T-helper 2 cell treated with Interferon-gamma antibody and Interleukin-4, amounts not matched to agents 5 μg/mL and 100 μg/mL, for 36 hours (primary cell): ENCODE measurements around the gene GATD1.

Source experiments
- DNase-seq: peaks from one replicate; pipeline ENCODE4 v3.0.0; 2021; ENCODE audit warnings: low spot score
- H3K27ac Mint-ChIP-seq: one replicate; pipeline ENCODE4 v1.8.0; 2021; ENCODE audit warnings: mild to moderate bottlenecking, mixed read lengths
- H3K27me3 Mint-ChIP-seq: one replicate; pipeline ENCODE4 v1.8.0; 2021; ENCODE audit warnings: low read depth, mixed read lengths
- H3K36me3 Mint-ChIP-seq: one replicate; pipeline ENCODE4 v1.8.0; 2021; ENCODE audit warnings: low read depth, mixed read lengths
- H3K4me1 Mint-ChIP-seq: one replicate; pipeline ENCODE4 v1.8.0; 2021; ENCODE audit warnings: low read depth, mixed read lengths
- H3K4me3 Mint-ChIP-seq: one replicate; pipeline ENCODE4 v1.8.0; 2022; ENCODE audit warnings: mild to moderate bottlenecking, moderate library complexity, mixed read lengths
- H3K9me3 Mint-ChIP-seq: one replicate; pipeline ENCODE4 v1.8.0; 2021; ENCODE audit warnings: mixed read lengths

The GATD1 gene

GRCh38 chr11:794766-795633 lies 17.7 kb upstream of the GATD1 start:
- no peak overlapping the region for H3K27ac Mint-ChIP-seq
- no peaks in the 10 kb centered on the region for H3K27me3 Mint-ChIP-seq
- H3K9me3 Mint-ChIP-seq: no peaks in the 10 kb centered on the region
- peaks cover 6% of the 10 kb centered on the region for H3K36me3 Mint-ChIP-seq
- H3K4me1 Mint-ChIP-seq: peaks cover 12% of the 10 kb centered on the region
- no peak for DNase-seq
- H3K4me3 Mint-ChIP-seq: peak overlapping the region; percentile 56

- peaks cover 12% of the 10 kb centered on the region for H3K4me1 Mint-ChIP-seq
- no peaks in the 10 kb centered on the region for H3K9me3 Mint-ChIP-seq
- H3K4me3 Mint-ChIP-seq: peak overlapping the region; percentile 45
- peaks cover 6% of the 10 kb centered on the region for H3K36me3 Mint-ChIP-seq
- no peak for DNase-seq
- H3K27ac Mint-ChIP-seq: no peak overlapping the region
- no peaks in the 10 kb centered on the region for H3K27me3 Mint-ChIP-seq
Measured at GRCh38 chr11:794013-794765, 16.9 kb upstream of the GATD1 start.

- H3K4me1 Mint-ChIP-seq: peaks cover 12% of the 10 kb centered on the region
- DNase-seq: no peak
- H3K9me3 Mint-ChIP-seq: no peaks in the 10 kb centered on the region
- no peak overlapping the region for H3K27ac Mint-ChIP-seq
- H3K36me3 Mint-ChIP-seq: peaks cover 6% of the 10 kb centered on the region
- H3K4me3 Mint-ChIP-seq: peak overlapping the region; percentile 42
- no peaks in the 10 kb centered on the region for H3K27me3 Mint-ChIP-seq
Measured at GRCh38 chr11:793556-793955, 16.3 kb upstream of the GATD1 start.

- H3K4me1 Mint-ChIP-seq: peaks cover 12% of the 10 kb centered on the region
Measured at GRCh38 chr11:792873-793272, 15.6 kb upstream of the GATD1 start.

GRCh38 chr11:792535-792821 lies 15.2 kb upstream of the GATD1 start:
- Mint-ChIP-seq H3K27ac (no peak overlapping the region), H3K9me3 (no peaks in the 10 kb centered on the region), H3K4me3 (no peak overlapping the region), H3K4me1 (peaks cover 12% of the 10 kb centered on the region), H3K36me3 (peaks cover 6% of the 10 kb centered on the region), H3K27me3 (no peaks in the 10 kb centered on the region)
- DNase-seq: no peak

More at GRCh38 chr11:792873-793272, 15.6 kb upstream of the GATD1 start:
- Mint-ChIP-seq H3K4me3 (no peak overlapping the region), H3K36me3 (peaks cover 6% of the 10 kb centered on the region), H3K27me3 (no peaks in the 10 kb centered on the region), H3K27ac (no peak overlapping the region), H3K9me3 (no peaks in the 10 kb centered on the region)
- no peak for DNase-seq

- Mint-ChIP-seq H3K27me3 (no peaks in the 10 kb centered on the region), H3K27ac (no peak overlapping the region), H3K9me3 (no peaks in the 10 kb centered on the region), H3K36me3 (peaks cover 6% of the 10 kb centered on the region), H3K4me1 (peaks cover 7% of the 10 kb centered on the region), H3K4me3 (no peak overlapping the region)
- DNase-seq: no peak
Measured at GRCh38 chr11:791658-792534, 14.6 kb upstream of the GATD1 start.

- Mint-ChIP-seq H3K9me3 (no peaks in the 10 kb centered on the region), H3K36me3 (peaks cover 6% of the 10 kb centered on the region), H3K4me1 (peaks cover 3% of the 10 kb centered on the region), H3K27ac (no peak overlapping the region), H3K4me3 (no peak overlapping the region), H3K27me3 (no peaks in the 10 kb centered on the region)
- DNase-seq: no peak
Measured at GRCh38 chr11:790721-791564, 13.7 kb upstream of the GATD1 start.

GRCh38 chr11:789943-790342 lies 12.7 kb upstream of the GATD1 start, which contains the start of gene CEND1:
CEND1 (minus strand) TSS chr11:790090; CDS start chr11:788576, 1,514 bp downstream.
- no peaks in the 10 kb centered on the region for H3K27me3 Mint-ChIP-seq
- peak within 1 kb of the TSS; percentile 26 for H3K4me3 Mint-ChIP-seq
- peaks cover 7% of the 10 kb centered on the region for H3K36me3 Mint-ChIP-seq
- no peaks in the 10 kb centered on the region for H3K9me3 Mint-ChIP-seq
- H3K4me1 Mint-ChIP-seq: peaks cover 3% of the 10 kb centered on the region
- H3K27ac Mint-ChIP-seq: no peak within 1 kb of the TSS
- peak; percentile 30 for DNase-seq

- no peak for DNase-seq
- no peaks in the 10 kb centered on the region for H3K9me3 Mint-ChIP-seq
- H3K36me3 Mint-ChIP-seq: peaks cover 10% of the 10 kb centered on the region
- H3K4me3 Mint-ChIP-seq: peak overlapping the region; percentile 26
- H3K27me3 Mint-ChIP-seq: no peaks in the 10 kb centered on the region
- H3K4me1 Mint-ChIP-seq: peaks cover 5% of the 10 kb centered on the region
- no peak overlapping the region for H3K27ac Mint-ChIP-seq
Measured at GRCh38 chr11:788953-789940, 12.0 kb upstream of the GATD1 start.

GRCh38 chr11:788009-788640 lies 10.8 kb upstream of the GATD1 start:
- no peak overlapping the region for H3K27ac Mint-ChIP-seq
- peaks cover 5% of the 10 kb centered on the region for H3K4me1 Mint-ChIP-seq
- peaks cover 14% of the 10 kb centered on the region for H3K36me3 Mint-ChIP-seq
- no peaks in the 10 kb centered on the region for H3K27me3 Mint-ChIP-seq
- no peak overlapping the region for H3K4me3 Mint-ChIP-seq
- no peak for DNase-seq
- no peaks in the 10 kb centered on the region for H3K9me3 Mint-ChIP-seq

- Mint-ChIP-seq H3K4me1 (peaks cover 5% of the 10 kb centered on the region), H3K9me3 (no peaks in the 10 kb centered on the region), H3K36me3 (peaks cover 14% of the 10 kb centered on the region), H3K4me3 (no peak overlapping the region), H3K27ac (no peak overlapping the region), H3K27me3 (no peaks in the 10 kb centered on the region)
- DNase-seq: no peak
Measured at GRCh38 chr11:787084-787675, 9.9 kb upstream of the GATD1 start.
